Measurements from ENCODE around the gene ITGAX. TPM values are rescaled to one million over a fixed set of nuclear protein-coding genes. Genes with fewer than 3 reads are reported as not detected.

The ITGAX gene
- total RNA-seq, 1 donor from 2014 or later, result 0.40 TPM

DNA sequence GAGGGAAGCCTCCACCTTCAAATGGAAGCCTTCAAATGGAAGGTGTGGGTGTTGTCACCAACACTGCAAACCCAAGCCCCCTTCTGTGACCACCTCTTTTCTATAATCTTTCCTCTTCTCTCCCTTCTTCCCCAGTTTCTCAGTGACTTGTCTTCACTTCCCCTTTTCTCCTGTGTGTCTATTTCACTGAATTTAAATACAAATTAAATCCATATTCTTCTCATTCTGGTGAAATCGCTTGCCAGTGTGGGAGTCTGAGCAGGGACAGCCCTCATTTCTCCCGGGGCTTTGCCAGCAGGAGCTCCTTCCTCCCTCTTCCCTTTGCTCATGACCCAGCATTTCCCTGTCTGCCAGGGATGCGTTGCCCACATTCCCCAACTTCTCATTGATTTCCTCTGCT, 6.4 kb upstream of the ITGAX start:
- no peak for DNase-seq (ENCODE audit: low read depth)

DNA sequence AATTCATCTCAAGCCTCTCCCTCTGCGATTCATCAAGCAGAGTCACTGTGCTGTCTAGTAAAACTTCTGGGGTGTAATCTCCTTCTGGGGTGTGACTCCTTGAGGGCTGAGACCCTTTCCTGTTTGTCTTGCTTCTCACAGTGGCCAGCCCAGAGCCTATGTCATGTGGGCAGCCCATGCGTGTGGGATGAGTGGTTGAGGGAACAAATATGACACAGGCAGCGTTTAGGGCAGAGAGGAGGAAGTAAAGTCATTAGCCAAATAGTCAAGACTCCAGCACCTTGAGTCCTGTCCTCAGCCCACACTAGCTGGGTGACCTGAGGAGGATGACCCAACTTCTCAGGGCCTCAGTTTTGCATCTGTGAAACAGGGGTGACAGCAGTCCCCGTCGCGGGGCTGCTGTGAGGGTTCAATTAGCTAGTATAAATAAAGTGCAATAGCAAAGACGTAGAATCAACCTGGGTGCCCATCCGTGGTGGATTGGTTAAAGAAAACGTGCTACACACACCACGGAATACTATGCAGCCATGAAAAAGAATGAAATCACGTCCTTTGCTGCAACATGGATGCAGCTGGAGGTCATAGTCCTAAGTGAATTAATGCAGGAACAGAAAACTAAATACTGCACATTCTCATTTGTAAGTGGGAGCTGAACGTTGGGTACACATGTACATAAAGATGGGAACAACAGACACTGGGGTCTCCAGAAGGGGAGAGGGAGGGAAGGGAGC, 4.5 kb upstream of the ITGAX start:
- no peak for DNase-seq (ENCODE audit: low read depth)

GRCh38 chr16:31351246-31351941, 3.6 kb upstream of the ITGAX start:
- DNase-seq (ENCODE audit: low read depth), result no peak

- no peak for DNase-seq (ENCODE audit: low read depth)
Observed at GRCh38 chr16:31351942-31352325, 3.0 kb upstream of the ITGAX start.

DNA sequence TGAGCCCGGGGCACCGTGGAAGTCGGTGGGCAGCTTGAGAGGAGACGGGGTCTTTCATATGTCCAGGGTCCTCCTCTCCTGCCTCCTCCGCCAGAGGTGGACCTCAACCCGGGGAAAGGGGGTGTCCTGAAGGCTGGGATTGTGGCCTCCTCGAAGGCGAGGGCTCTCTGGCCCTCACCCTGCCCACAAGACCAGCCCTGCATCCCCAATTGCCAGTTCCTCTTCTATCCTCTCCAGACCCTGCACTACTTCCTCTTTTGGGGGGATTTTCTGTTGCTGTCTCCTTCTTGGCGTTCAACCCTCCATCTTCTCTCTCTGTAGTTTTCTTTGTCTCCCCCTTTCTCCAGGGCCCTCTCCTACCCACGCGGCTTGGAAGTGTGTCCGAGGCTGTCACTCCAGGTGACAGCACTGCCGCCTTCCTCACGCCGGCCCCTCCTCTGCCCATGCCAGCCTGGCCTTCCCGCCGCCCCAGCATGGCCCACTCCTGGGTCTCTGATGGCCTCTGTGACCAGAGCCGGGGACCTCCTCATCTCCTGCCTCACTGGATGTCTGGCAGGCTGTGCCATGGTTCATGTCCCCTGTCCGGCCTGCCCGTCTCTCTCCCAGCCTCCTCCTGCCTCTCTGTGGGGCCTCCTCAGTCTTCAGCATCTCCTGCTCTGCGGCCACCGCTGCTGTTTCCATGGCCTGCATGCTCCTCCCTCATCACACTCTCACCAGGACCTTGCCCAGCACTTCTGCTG, 2.4 kb upstream of the ITGAX start:
- no peak for DNase-seq (ENCODE audit: low read depth)

GRCh38 chr16:31355431-31356100, 590 bp downstream of the ITGAX start:
- no peak for DNase-seq (ENCODE audit: low read depth)

DNA sequence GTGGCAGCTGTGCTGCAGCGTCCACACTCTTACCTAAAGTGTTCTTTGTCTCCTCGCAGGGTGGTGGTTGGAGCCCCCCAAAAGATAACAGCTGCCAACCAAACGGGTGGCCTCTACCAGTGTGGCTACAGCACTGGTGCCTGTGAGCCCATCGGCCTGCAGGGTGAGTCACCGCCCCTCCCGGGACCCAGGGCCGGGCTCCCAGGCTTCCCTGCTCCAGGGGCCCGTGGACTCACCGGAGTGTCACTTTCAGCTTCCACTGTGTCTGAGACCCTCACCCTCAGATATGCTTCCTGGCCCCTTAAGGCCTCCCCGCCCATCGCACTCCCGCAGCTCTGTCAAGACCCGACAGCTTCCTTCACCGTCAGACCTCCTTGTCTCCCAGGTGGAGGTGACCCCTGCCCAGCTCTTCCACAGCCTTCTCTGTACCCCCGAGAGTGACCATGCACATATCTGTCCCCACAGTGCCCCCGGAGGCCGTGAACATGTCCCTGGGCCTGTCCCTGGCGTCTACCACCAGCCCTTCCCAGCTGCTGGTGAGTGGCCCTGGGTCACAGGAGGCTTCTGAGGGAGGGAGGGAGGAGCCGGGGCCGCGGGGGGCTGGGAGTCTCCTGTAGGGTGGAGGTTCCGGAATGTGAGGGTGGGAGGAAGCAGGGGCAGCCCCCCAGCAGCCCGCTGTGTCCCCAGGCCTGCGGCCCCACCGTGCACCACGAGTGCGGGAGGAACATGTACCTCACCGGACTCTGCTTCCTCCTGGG, 1.8 kb downstream of the ITGAX start:
- DNase-seq (ENCODE audit: low read depth), result peak; percentile 11

- DNase-seq (ENCODE audit: low read depth), result peak; percentile 76
Observed at GRCh38 chr16:31357324-31358109, 2.5 kb downstream of the ITGAX start.

GRCh38 chr16:31360251-31360650, 5.3 kb downstream of the ITGAX start:
- DNase-seq (ENCODE audit: low read depth), result no peak

GRCh38 chr16:31361201-31362110, 6.5 kb downstream of the ITGAX start:
- DNase-seq (ENCODE audit: low read depth), result no peak

GRCh38 chr16:31362476-31363405, 7.8 kb downstream of the ITGAX start:
- no peak for DNase-seq (ENCODE audit: low read depth)

DNA sequence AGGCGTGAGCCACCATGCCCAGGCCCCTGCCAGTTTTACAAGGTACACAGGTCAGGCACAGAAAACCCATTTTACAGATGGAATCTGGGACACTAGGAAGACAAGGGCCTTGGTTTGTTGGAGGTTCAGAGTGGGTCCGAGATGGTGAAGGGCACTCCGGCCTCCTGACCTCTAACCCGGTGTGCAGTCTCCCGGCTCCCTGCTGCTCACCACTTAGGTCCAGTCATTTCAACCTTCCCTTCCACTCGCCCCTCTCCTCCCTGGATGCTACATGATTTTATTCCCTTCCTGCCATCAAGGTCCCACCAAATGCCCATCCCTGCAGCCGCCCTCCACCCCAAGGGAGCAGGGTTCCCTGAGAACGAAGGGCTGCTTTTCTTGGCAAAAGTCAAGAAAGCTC, 8.7 kb downstream of the ITGAX start:
- no peak for DNase-seq (ENCODE audit: low read depth)

DNA sequence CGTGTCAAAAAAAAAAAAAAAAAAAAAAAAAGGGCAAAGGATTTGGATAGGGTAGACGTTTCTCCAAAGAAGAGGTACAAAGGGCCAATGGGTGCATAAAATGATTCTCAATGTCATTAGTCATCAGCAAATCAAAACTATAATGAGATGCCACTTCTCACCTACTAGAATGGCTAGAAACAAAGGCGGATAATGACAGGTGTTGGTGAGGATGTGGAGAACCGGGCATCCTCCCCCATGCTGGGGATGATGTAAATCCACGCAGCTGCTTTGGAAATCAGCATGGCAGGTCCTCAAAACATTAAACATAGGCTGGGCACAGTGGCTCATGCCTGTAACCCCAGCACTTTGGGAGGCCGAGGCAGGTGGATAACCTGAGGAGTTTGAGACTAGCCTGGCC, 9.4 kb downstream of the ITGAX start:
- DNase-seq (ENCODE audit: low read depth), result no peak

DNA sequence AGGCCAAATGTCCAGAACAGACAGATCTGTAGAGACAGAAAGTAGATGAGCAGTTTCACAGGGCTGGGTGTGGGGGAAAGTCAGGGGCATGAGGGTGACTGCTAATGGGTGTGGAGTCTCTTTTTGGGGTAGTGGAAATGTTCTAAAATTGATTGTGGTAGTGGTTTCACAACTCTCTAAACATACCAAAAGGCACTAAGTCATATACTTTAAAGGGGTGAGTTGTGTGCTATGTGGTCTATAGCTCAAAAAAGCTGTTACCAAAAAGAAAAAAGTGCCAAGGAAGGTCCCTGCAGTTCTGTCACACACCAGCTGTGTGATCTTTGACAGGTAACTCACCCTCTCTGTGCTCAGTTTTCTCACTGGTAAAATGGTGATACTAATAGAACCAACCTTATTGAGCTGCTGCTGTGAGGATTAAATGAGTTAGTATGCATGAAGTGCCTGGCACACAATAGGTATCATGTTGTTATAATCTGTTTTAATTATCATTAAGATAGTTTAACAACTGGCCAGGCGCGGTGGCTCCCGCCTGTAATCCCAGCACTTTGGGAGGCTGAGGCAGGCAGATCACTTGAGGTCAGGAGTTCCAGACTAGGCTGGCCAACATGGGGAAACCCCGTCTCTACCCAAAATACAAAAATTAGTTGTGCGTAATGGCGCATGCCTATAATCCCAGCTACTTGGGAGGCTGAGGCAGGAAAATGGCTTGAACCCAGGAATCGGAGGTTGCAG, 10.3 kb downstream of the ITGAX start:
- DNase-seq (ENCODE audit: low read depth), result peak; percentile 5

- no peak for DNase-seq (ENCODE audit: low read depth)
Observed at GRCh38 chr16:31367853-31368252, 12.9 kb downstream of the ITGAX start.

- DNase-seq (ENCODE audit: low read depth), result no peak
Observed at GRCh38 chr16:31371008-31371407, 16.0 kb downstream of the ITGAX start.

Data from myocyte (in vitro differentiated cells).